Esophagus squamous epithelium (tissue), 5 donors: ENCODE data around the gene XRRA1. TPM values are rescaled to one million over a fixed set of nuclear protein-coding genes. Genes with fewer than 3 reads are reported as not detected.
A peak's percentile ranks its signal among the peaks of the same experiment; 100 is the strongest.

ENCODE experiments used
- DNase-seq: peaks from one replicate; lab custom pipeline; 2025; lab: John Stamatoyannopoulos, UW
- H3K27ac ChIP-seq, 4 donors: fragments of 200-600 bp; sonication (generic); one replicate each; pipeline ENCODE4 v1.5.1; 2016 to 2019; ENCODE audit warnings: mild to moderate bottlenecking in 1 of 4
- H3K27me3 ChIP-seq, 4 donors: fragments of 200-600 bp; sonication (generic); 1 replicate in 3 of 4; 2 replicates in 1 of 4; pipeline versions ENCODE4 v1.5.1 to v1.6.0; 2017 to 2021; ENCODE audit warnings: antibody characterized with exemption in 1 of 4
- H3K36me3 ChIP-seq, 3 donors: fragments of 200-600 bp; sonication (generic); one replicate each; pipeline ENCODE4 v1.5.1; 2016 to 2019
- H3K4me1 ChIP-seq, 3 donors: fragments of 200-600 bp; sonication (generic); one replicate each; pipeline ENCODE4 v1.5.1; 2017 to 2019
- H3K4me3 ChIP-seq, 4 donors: fragments of 200-600 bp; sonication (generic); 1 replicate in 3 of 4; 2 replicates in 1 of 4; pipeline ENCODE4 v1.5.1; 2016 to 2019; ENCODE audit warnings: mild to moderate bottlenecking in 2 of 4, moderate library complexity in 1 of 4
- H3K9me3 ChIP-seq, 3 donors: fragments of 200-600 bp; sonication (generic); one replicate each; pipeline ENCODE4 v1.5.1; 2016 to 2019
- CTCF ChIP-seq, 6 experiments: fragments of 450-650 bp in 4 of 6; fragments of 200-600 bp in 2 of 6; sonication (generic) in 2 of 6; IDR thresholded peaks; one replicate each; pipeline ENCODE4 v1.5.1; 2016 to 2019; ENCODE audit warnings: antibody characterized with exemption in 6 of 6, mild to moderate bottlenecking in 4 of 6, moderate library complexity in 4 of 6
- POLR2A ChIP-seq, 4 donors: fragments of 450-650 bp; IDR thresholded peaks; one replicate each; pipeline ENCODE4 v1.6.1; 2017; ENCODE audit warnings: antibody characterized with exemption in 4 of 4, mild to moderate bottlenecking in 4 of 4, moderate library complexity in 3 of 4
- WGBS, 2 donors: methylation state at CpG; one replicate each; pipeline ENCODE4 v1.1.5; 2018; 5-methylcytosine and 5-hydroxymethylcytosine counted together
- intact Hi-C: fragments of 100-400 bp; cut with DNase I; formaldehyde crosslinking; loops from one replicate; pipeline ENCODE4 v1.15.0; 2022
- total RNA-seq, 4 donors: library from RNA; depleted of rRNA; stranded (reverse); fragments of >200 nt; gene quantifications; one replicate each; pipeline ENCODE4 v1.1.0, GENCODE V29; 2016
- donor health status: DM: yes; HTN: yes; CAD: no.

Gene XRRA1
- total RNA-seq, 4 donors from 2014 or later = 0.45 to 19.5 (median 9.1) TPM

- H3K4me3 ChIP-seq = peak overlapping the region in 1 of 4 donors; percentile 30
- no peaks in the 10 kb centered on the region for H3K27me3 ChIP-seq
- TF ChIP-seq CTCF (IDR thresholded peaks at IDR 0.05) (no peak), POLR2A (IDR thresholded peaks at IDR 0.05) (no peak)
- intact Hi-C loops = no loop called here
- H3K36me3 ChIP-seq = peaks cover 0 to 26% (median 0%) of the 10 kb centered on the region in 3 donors
- DNase-seq = no peak
- peaks cover 5 to 61% (median 21%) of the 10 kb centered on the region in 3 donors for H3K4me1 ChIP-seq
- H3K27ac ChIP-seq = no peak overlapping the region
- H3K9me3 ChIP-seq = no peaks in the 10 kb centered on the region
- WGBS, 2 donors = 74 to 93% methylated on average over 8 of the region's 8 CpGs
Measured at GRCh38 chr11:74951226-74951625, 2.3 kb upstream of the XRRA1 start.

DNA sequence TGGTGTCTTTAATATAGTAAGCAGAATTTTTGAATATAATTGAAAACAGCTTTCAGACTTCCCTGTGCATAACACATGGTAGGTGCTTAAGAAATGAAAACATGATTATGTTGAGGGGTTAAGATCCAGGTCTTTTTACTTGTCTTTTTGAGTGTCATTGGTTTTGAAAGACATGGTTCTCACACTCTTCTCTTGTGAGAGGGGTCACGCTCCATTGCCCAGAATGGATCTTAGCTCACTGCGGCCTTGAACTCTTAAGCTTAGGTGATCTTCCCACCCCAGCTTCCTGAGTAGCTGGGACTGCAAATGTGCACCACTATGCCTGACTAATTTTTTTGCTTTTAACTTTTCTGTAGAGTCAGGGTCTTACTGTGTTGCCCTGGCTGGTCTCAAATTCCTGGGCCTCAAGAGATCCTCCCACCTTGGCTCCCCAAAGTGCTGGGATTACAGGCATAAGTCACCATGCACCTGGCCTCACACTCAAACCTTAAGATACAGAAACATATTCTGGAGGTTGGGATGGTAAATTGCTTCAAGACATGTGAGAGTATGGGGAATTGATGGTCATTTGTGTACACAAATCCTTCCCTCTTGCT lies 1.6 kb upstream of the XRRA1 start:
- 65% methylated on average over 2 of the region's 2 CpGs for WGBS, 2 donors
- intact Hi-C loops = no loop called here
- Histone ChIP-seq H3K27me3 (no peaks in the 10 kb centered on the region), H3K4me1 (peaks cover 5 to 56% (median 21%) of the 10 kb centered on the region in 3 donors), H3K27ac (peak overlapping the region in 1 of 4 donors; percentile 86), H3K36me3 (peaks cover 0 to 26% (median 0%) of the 10 kb centered on the region in 3 donors), H3K4me3 (peak overlapping the region; percentile 69 to 86 (median 84)), H3K9me3 (no peaks in the 10 kb centered on the region)
- DNase-seq = no peak
- TF ChIP-seq CTCF (IDR thresholded peaks at IDR 0.05) = no peak
- TF ChIP-seq POLR2A (IDR thresholded peaks at IDR 0.05) = no peak

GRCh38 chr11:74949753-74950137 lies 854 bp upstream of the XRRA1 start:
- intact Hi-C loops = no loop called here
- 0% methylated on average over 6 of the region's 6 CpGs for WGBS, 2 donors
- peaks cover 5 to 56% (median 21%) of the 10 kb centered on the region in 3 donors for H3K4me1 ChIP-seq

GRCh38 chr11:74948546-74948897 lies 369 bp downstream of the XRRA1 start:
- Histone ChIP-seq H3K36me3 (peaks cover 0 to 20% (median 0%) of the 10 kb centered on the region in 3 donors), H3K4me1 (peaks cover 5 to 58% (median 21%) of the 10 kb centered on the region in 3 donors), H3K27me3 (no peaks in the 10 kb centered on the region), H3K9me3 (no peaks in the 10 kb centered on the region), H3K27ac (peak overlapping the region; percentile 86 to 90 (median 88)), H3K4me3 (peak overlapping the region; percentile 69 to 86 (median 84))
- DNase-seq = no peak
- intact Hi-C loops = no loop called here
- 0 to 1% methylated on average over 7 of the region's 9 CpGs for WGBS, 2 donors
- TF ChIP-seq CTCF (IDR thresholded peaks at IDR 0.05) = no peak
- no peak for TF ChIP-seq POLR2A (IDR thresholded peaks at IDR 0.05)

More at GRCh38 chr11:74949753-74950137, 854 bp upstream of the XRRA1 start:
- H3K27ac ChIP-seq = peak overlapping the region; percentile 86 to 90 (median 88)
- no peaks in the 10 kb centered on the region for H3K27me3 ChIP-seq
- no peak for DNase-seq
- peaks cover 0 to 20% (median 0%) of the 10 kb centered on the region in 3 donors for H3K36me3 ChIP-seq
- no peak for TF ChIP-seq CTCF (IDR thresholded peaks at IDR 0.05)
- TF ChIP-seq POLR2A (IDR thresholded peaks at IDR 0.05) = no peak
- H3K4me3 ChIP-seq = peak overlapping the region; percentile 69 to 86 (median 84)
- no peaks in the 10 kb centered on the region for H3K9me3 ChIP-seq

DNA sequence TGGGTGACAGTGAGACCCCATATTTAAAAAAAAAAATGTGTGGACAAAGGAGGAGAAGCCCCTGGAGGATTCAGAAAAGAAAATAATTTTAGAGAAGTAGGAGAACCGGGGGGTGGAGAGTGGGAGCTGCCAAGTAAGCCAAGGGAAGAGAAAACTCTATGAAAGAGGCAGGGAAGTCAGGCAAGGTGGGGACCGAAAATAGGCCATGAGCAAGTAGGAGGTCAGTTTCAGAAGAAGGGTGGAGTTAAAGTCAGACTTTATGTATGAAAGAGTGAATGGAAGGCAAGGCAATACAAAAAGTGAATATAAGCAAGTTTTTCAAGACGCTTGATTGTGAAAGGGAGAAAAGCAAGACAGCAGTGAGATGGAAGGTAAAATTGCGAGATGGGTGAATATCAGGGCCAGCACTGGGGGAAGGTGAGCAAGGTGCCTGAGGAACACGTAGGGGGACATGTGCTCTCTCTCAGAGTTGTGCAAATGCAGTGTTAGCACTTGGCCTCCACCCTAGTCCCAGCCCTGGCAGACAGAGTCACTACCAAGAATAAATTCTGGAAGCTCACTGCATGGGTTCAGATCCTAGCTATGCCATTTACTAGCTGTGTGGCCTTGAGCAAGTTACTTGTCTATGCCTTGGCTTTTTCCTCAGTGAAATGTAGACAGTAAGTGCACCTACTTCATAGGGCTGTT lies 6.7 kb downstream of the XRRA1 start:
- no peak for TF ChIP-seq CTCF (IDR thresholded peaks at IDR 0.05)
- no peak for TF ChIP-seq POLR2A (IDR thresholded peaks at IDR 0.05)
- Histone ChIP-seq H3K4me1 (peaks cover 0 to 20% (median 3%) of the 10 kb centered on the region in 3 donors), H3K36me3 (peaks cover 0 to 55% (median 0%) of the 10 kb centered on the region in 3 donors), H3K27me3 (peaks cover 0 to 4% (median 0%) of the 10 kb centered on the region in 4 donors), H3K9me3 (no peaks in the 10 kb centered on the region), H3K27ac (peak overlapping the region in 1 of 4 donors; percentile 63), H3K4me3 (no peak overlapping the region)
- intact Hi-C loops = no loop called here
- no peak for DNase-seq
- WGBS, 2 donors = 72 to 82% methylated on average over 5 of the region's 5 CpGs
